HG03066 (cell line): ENCODE results near the gene PDZD7.

Source experiments
- ATAC-seq: cut with Tn5 transposase; IDR thresholded peaks from one replicate; pipeline ENCODE4 v1.9.1; 2021; ENCODE audit warnings: low read depth; ENCODE audit not compliant: unreplicated experiment

Gene PDZD7

GRCh38 chr10:100970914-100971811, 59.8 kb downstream of the PDZD7 start:
- ATAC-seq = no peak

GRCh38 chr10:100970076-100970913, 60.6 kb downstream of the PDZD7 start:
- no peak for ATAC-seq

GRCh38 chr10:100969187-100970075, 61.5 kb downstream of the PDZD7 start, which contains the start of gene SEMA4G:
SEMA4G (plus strand) TSS chr10:100969504; CDS start chr10:100972913, 3,409 bp downstream.
- ATAC-seq = no peak

DNA sequence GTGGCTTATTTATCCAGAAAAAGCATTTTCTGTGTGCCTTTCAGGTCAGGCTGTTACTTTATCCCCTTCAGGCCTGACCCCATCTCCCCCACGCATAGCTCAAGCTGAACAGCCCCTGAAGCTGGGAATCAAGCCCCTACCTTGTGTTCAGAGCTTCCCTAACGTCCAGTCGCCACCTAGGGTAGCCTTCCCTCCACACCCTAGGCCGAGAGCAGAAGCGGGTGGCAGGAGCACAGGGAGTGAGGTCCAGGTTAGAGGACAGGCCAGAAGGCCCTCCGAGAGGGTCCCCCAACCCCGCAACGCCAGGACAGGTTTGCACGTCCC, 62.1 kb downstream of the PDZD7 start:
- ATAC-seq = no peak

- ATAC-seq = no peak
Measured at GRCh38 chr10:100968062-100968736, 62.7 kb downstream of the PDZD7 start.

- ATAC-seq = no peak
Measured at GRCh38 chr10:100967332-100967731, 63.6 kb downstream of the PDZD7 start.

DNA sequence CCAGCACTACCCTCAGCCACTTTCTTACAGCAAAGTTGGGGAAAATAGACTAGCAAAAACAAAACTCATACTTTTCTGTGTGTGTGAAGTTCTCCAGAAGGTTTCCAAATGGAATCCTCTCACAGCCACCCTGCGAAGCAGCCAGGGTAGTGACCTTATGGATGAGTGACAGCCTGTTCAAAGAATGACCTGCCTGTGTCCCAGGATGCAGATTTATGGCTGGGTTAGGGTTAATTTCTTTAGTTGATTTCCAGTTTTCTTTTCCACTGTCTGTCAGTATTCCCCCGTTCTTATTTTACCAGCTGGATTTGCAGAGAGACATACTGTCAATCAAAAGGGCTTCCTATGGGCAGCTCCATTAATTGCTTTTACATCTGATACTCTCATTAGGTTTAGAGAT, 64.0 kb downstream of the PDZD7 start:
- ATAC-seq = no peak

DNA sequence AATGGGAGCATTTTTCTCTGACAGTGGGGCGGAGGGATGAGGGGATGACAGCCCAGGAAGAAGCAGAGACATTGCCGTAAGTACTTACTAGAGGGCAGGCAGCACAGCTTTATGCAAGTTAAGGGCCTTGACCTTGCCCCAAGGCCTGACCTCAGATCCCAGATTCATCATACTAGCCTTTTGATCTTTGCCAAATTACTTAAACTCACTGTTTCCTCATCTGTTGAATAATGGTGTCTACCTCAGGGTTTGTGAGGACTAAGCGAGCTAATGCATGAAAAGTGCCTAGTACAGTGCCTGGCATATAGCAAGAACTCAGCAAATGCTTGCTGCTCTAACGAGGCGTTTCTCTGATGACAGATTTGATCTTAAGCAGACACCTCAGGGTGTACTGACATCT, 65.1 kb downstream of the PDZD7 start:
- ATAC-seq = no peak

DNA sequence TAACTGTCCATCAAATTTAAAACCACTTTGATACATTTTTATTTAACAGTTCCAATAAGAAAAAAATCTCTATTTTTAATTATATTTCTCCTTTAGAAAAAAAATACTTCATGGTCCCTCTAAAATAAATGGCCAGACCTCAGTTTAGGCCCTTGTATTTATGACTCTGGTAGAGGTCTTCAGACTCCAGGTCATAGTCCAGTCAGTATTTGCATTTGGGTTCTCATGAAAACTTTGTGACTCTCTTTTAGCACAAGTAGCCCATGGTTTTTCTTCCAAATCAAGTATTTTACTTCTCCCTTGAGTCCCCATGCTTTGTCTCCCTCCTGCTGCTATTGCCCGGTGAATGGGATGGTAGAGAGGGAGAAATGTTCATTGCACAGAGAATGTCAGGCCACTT, 67.1 kb downstream of the PDZD7 start:
- ATAC-seq = no peak

- ATAC-seq = no peak
Measured at GRCh38 chr10:100962351-100963080, 68.4 kb downstream of the PDZD7 start.

DNA sequence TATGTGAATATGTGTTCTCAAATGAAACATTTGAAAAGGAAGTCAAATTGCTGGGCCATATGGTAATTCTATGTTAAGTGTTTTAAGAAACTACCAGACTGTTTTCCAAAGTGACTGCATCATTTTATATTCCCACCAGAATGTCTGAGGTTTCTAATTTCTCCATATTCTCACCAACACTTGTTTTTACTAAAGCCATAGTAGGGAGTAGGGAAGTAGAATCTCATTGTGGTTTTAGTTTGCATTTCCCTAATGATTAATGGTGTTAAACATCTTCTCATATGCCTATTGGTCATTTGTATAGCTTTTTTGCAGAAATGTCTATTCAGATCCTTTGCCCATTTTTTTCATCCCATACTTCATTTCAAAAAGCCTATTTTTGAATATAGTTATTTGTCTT, 70.7 kb downstream of the PDZD7 start:
- ATAC-seq = no peak
